GM19035 (cell line): ENCODE data around the gene PAFAH1B1.
"Not testable (repeated sequence)": the region's sequence is repeated elsewhere in the genome, so short reads cannot be mapped to it uniquely, and the experiment has no call there.

Experiments used
- ATAC-seq: cut with Tn5 transposase; IDR thresholded peaks from one replicate; pipeline ENCODE4 v1.9.1; 2021; ENCODE audit not compliant: unreplicated experiment

The PAFAH1B1 gene

GRCh38 chr17:2594722-2595599 lies 1.5 kb downstream of the PAFAH1B1 start:
- no peak for ATAC-seq

GRCh38 chr17:2595716-2596115 lies 2.3 kb downstream of the PAFAH1B1 start:
- no peak for ATAC-seq

- no peak for ATAC-seq
These were observed 4.7 kb downstream of the PAFAH1B1 start for GRCh38 chr17:2598166-2598565.

- no peak for ATAC-seq
These were observed 9.2 kb downstream of the PAFAH1B1 start for GRCh38 chr17:2602597-2603017.

- ATAC-seq, result no peak
These were observed 15.0 kb downstream of the PAFAH1B1 start for GRCh38 chr17:2608350-2608913.

- ATAC-seq, result no peak
These were observed 15.6 kb downstream of the PAFAH1B1 start for GRCh38 chr17:2609091-2609490.

GRCh38 chr17:2610195-2611175 lies 17.0 kb downstream of the PAFAH1B1 start:
- no peak for ATAC-seq

- no peak for ATAC-seq
These were observed 18.2 kb downstream of the PAFAH1B1 start for GRCh38 chr17:2611627-2612026.

GRCh38 chr17:2612630-2613029 lies 19.2 kb downstream of the PAFAH1B1 start:
- no peak for ATAC-seq

- no peak for ATAC-seq
These were observed 19.8 kb downstream of the PAFAH1B1 start for GRCh38 chr17:2613089-2613808.

GRCh38 chr17:2615882-2616281 lies 22.4 kb downstream of the PAFAH1B1 start:
- no peak for ATAC-seq

GRCh38 chr17:2621241-2621640 lies 27.8 kb downstream of the PAFAH1B1 start:
- no peak for ATAC-seq

- ATAC-seq, result not testable (repeated sequence)
These were observed 28.5 kb downstream of the PAFAH1B1 start for GRCh38 chr17:2621951-2622405.

- not testable (repeated sequence) for ATAC-seq
These were observed 29.4 kb downstream of the PAFAH1B1 start for GRCh38 chr17:2622721-2623301.

GRCh38 chr17:2624292-2624731 lies 30.9 kb downstream of the PAFAH1B1 start:
- no peak for ATAC-seq

- not testable (repeated sequence) for ATAC-seq
These were observed 33.3 kb downstream of the PAFAH1B1 start for GRCh38 chr17:2626626-2627219.

GRCh38 chr17:2628922-2629321 lies 35.5 kb downstream of the PAFAH1B1 start:
- ATAC-seq, result not testable (repeated sequence)

GRCh38 chr17:2631211-2631610 lies 37.8 kb downstream of the PAFAH1B1 start:
- ATAC-seq, result no peak

- no peak for ATAC-seq
These were observed 41.0 kb downstream of the PAFAH1B1 start for GRCh38 chr17:2634361-2634960.
